Left renal cortex interstitium (tissue), 4 donors: Measurements from ENCODE around the gene ZCCHC7. TPM values are rescaled to one million over a fixed set of nuclear protein-coding genes. Genes with fewer than 3 reads are reported as not detected.
A peak's percentile ranks its signal among the peaks of the same experiment; 100 is the strongest.
"Not testable (repeated sequence)": the region's sequence is repeated elsewhere in the genome, so short reads cannot be mapped to it uniquely, and the experiment has no call there.

ENCODE experiments used
- DNase-seq, 4 donors: peaks; one replicate each; pipeline ENCODE4 v3.0.0-alpha.2; 2013; ENCODE audit warnings: low read depth in 4 of 4, low spot score in 2 of 4, missing footprints in 1 of 4
- polyA plus RNA-seq, 4 donors: library from polyadenylated mRNA; unstranded; fragments of 120-200 nt; gene quantifications; one replicate each; pipeline ENCODE4 v1.2.1, GENCODE V29; 2013; ENCODE audit not compliant: insufficient read length in 4 of 4

ZCCHC7 gene
- polyA plus RNA-seq, 4 donors: 22.1 to 27.9 (median 24.6) TPM

DNA sequence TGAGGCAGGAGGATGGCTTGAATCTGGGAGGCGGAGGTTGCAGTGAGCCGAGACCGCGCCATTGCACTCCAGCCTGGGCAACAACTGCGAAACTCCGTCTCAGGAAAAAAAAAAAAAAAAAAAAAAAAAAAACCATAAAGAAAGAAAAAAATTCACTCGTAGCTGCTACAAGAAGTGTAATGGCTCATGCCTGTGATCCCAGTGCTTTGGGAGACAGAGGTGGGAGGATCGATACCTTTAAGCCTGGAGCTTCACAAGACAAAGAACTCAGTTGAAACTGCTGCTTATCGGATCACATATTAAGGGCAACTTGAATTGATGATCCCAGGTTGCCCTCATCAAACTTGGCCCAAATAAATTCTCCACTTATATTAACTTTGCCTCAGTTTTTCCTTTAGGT lies 1.0 kb upstream of the ZCCHC7 start:
- no peak for DNase-seq

GRCh38 chr9:37120843-37121335 lies 515 bp downstream of the ZCCHC7 start:
- DNase-seq: peak in 3 of 4 donors; percentile 11 to 23 (median 16)

DNA sequence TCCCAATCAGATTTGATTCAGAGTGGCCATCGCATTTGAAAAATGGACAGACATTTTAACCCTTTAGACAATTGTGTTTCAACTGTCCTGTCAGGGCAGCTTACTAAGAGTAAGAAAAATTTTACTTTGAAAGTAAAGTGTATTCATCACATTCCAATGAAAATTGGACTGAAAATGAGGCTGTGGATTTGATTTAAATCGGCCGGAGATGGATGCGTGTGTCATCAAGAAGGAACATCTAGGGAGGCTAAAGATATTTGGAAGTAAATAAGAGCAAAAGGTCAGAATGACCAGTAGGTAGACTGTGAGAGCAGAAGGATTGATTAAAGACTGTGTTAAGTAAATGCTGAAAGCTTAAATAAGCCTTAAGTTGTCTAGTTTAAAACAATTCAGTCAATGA lies 1.5 kb downstream of the ZCCHC7 start:
- no peak for DNase-seq

- DNase-seq: no peak
Measured at GRCh38 chr9:37126214-37126788, 5.9 kb downstream of the ZCCHC7 start.

DNA sequence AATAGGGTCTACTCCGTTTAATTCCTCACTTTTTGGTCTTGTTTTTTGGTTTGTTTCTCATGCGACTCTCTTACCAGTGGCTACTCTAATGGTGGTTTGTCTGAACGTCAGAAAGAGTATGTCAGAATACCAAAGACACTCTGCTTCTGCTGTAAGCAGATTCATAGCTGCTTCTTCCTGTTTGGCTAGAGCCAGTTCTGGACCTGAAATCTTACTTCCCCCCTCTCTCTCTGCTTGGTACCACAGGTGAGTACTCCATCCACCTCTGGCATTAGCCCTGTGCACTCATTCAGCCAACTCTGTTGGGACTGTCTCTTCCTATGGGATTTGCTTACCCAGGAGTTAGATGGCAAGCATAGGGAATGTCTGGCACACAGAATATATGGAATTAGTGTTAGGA lies 6.6 kb downstream of the ZCCHC7 start:
- no peak for DNase-seq

DNA sequence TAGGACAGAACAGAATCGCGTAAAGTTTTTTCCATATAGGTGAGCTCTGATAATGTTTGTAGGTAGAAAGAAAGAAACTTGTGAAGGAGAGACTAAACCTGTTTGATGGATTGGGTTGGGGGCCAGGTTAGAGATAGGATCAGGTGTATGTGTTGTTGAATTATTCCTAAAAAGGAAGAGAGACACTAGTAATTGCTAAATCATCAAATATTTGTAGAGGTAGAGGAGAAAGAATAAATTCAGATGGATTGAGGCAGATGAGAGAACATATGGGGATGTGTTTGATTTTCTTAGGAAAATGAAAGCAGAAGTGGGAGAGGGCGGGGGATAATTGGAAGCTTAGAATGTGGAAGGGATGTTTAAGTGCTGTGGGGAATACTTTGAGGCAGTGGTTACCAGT lies 7.7 kb downstream of the ZCCHC7 start:
- no peak for DNase-seq

DNA sequence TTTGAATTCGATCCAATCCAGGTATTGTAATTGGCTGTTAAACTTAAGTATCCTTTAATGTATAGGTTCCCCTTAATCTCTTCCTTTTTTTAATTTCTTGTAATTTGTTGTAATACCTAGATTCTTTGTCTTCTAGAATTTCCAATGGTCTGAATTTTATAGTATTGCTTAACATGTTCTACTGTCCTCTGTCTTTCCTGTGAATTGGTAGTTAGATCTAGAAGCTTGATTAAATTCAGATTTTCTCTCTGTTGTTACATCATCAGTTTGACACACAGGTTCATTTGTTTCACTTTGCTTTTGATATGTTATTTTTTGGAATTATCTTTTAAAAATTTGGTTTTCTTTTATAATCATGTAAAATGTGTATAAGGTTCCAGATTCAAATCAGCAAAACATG lies 13.8 kb downstream of the ZCCHC7 start:
- no peak for DNase-seq

DNA sequence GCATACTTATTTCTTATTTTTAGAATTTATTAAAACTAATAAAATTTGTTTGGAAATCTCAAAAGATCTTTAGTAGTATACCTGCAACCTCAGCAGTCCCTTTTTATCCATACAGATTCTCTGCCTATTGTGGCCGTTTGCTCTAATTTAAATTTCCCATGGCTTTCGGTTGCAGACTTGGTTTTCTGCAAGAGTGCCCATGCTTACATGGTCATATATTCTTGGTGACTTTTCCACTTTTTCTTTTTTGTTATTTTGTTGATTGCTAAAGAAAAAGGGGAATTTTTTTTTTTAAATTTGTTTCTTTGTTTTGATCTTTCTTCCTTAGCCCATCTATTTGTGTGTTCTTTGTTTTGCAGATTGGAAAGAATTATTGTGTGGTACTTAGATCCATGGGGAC lies 20.6 kb downstream of the ZCCHC7 start:
- no peak for DNase-seq

DNA sequence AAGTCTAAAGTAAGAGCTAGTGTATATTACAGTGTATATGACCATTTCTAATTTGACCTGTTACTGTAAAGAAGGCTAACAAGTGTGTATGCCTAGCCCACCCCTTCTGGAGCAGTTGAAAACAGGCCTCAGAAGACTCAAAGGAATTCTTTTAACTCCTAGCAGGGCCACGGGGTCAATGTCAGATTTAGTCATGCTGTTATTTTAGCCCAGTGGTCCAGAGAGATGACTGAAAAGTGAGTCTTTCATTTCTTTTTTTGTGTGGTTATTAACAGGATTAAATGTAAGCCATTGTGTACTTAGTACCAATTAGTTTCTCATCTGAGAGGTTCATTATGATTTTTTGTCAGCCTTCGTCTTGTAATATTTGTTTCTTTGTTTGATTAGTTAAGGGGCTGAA lies 24.4 kb downstream of the ZCCHC7 start:
- DNase-seq: no peak

DNA sequence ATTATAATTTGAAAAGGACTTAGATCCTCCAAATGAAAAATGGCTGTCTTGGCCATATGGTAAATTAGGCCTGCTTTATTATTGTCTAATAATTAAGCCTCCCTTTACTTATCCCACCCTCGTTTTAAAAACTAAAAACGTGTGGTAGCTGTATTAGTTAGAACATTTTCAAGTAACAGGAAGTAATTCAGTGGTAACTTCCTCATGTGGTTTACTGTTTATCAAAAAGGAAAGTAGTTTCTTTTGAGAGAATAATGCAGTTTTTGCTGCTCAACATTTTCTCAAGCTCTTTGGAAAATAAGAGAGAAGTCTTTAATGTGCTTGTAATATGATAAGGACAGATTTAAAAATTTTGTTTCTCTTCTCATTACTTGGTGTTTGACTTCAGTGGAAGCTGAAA lies 26.0 kb downstream of the ZCCHC7 start:
- DNase-seq: no peak

GRCh38 chr9:37148181-37148580 lies 27.8 kb downstream of the ZCCHC7 start:
- no peak for DNase-seq

GRCh38 chr9:37149666-37150308 lies 29.4 kb downstream of the ZCCHC7 start:
- no peak for DNase-seq

GRCh38 chr9:37150415-37150814 lies 30.0 kb downstream of the ZCCHC7 start:
- DNase-seq: no peak

- DNase-seq: no peak
Measured at GRCh38 chr9:37151812-37152211, 31.4 kb downstream of the ZCCHC7 start.

- DNase-seq: no peak
Measured at GRCh38 chr9:37152365-37152764, 32.0 kb downstream of the ZCCHC7 start.

DNA sequence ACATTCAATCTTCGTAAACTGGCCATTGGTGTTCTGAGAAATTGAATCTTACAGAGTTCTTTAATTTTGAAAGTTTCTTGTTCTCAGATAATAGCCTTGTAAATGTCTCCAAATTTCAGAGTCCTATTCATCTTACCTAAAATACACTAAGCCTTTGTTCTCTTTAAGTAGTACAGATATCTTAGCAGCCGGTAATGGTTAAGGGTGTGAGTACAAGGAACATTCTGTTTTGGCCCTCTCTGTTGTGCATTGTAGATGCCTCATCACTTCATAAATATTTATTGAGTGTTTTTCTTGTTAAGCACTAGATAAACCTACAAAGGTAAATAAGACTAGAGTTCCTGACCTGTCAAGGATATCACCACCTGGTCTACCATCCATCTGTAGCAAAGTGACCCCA lies 35.2 kb downstream of the ZCCHC7 start:
- DNase-seq: no peak

- DNase-seq: no peak
Measured at GRCh38 chr9:37156205-37156604, 35.8 kb downstream of the ZCCHC7 start.

GRCh38 chr9:37156781-37157356 lies 36.5 kb downstream of the ZCCHC7 start:
- DNase-seq: no peak

DNA sequence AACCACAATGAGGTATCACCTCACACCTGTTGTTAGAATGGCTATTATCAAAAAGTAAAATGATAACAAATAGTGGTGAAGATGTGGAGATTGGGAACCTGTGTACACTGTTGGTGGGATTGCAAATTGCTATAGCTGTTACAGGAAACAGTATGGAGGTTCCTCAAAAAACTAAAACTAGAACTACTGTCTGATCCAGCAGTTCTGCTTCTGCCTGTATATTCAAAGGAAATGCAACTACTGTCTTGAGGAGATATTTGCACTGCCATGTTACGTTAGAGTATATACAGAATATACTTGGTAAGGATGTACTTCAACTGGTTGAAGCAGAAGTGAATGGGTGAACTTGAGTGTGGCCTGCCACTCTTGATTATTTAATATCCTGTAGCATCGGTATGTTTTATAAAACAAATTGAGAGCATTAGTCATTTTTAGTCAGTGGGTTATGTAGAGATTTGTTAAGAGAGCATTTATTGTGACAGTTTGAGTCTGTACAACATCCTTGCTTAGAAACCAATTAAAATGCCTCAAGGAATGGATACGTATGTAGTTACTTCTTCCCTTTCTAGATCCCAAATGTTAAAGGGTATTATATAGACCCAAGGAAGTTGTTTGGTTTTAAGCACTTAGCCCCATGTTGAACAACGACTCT lies 37.5 kb downstream of the ZCCHC7 start:
- no peak for DNase-seq

GRCh38 chr9:37163299-37163698 lies 42.9 kb downstream of the ZCCHC7 start:
- no peak for DNase-seq

DNA sequence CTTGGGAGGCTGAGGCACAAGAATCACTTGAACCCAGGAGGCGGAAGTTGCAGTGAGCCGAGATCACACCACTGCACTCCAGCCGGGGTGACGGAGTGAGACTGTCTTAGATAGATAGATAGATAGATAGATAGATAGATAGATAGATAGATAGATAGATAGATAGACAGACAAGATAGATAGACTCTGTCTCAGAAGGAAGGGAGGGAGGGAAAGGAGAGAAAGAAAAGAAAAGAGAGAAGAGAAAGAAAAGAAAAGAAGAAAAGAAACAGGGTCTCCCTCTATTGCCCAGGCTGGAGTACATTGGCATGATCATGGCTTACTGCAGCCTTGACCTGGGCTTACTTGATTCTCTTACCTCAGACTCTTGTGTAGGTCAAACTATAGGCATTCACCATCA lies 44.0 kb downstream of the ZCCHC7 start:
- DNase-seq: not testable (repeated sequence)

DNA sequence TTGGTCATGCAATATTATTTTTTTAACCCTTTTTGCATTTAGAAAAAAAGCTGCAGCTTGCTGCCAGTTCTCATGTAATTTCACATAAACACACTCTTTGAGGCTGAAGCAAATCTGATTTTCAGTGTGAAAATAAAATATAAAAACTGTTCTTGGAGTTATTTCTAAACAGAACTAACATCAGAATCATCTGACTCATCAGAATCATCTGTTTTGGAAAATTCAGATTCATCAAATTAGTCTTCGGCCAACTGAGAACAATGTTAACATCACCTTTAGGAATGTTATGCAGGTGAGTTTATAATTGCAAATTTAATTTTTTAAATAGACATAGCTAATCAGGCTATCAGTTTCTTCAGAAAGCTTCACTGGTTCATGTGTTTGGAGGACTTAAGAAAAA lies 45.3 kb downstream of the ZCCHC7 start:
- DNase-seq: no peak
